ENCODE data around the gene LMF1.

The LMF1 gene

GRCh38 chr16:929227-930073 is 41.3 kb downstream of the LMF1 start:
- no peak for DNase-seq (ENCODE audit: low read depth in 2 of 2)

GRCh38 chr16:928526-928925 is 42.3 kb downstream of the LMF1 start:
- no peak for DNase-seq (ENCODE audit: low read depth in 2 of 2)

DNA sequence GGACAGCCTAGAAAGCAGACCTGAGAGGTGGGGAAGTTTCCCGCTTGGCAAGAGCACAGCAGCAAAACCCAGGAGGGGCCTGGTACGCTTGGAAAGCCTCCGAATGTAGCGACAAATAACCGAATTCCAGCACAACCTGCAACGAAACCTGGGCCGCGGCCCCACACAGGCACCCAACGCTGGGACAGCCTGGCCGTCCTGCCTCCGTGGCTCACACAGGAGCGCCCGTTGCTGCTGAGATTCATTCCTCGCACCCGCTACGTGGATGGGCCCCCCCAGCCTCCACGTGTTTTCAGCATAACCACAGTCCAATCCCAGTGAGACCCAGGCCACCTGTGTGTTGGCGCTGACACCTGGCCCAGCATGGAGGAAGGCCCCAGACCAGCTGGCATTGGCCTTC is 42.9 kb downstream of the LMF1 start:
- DNase-seq (ENCODE audit: low read depth in 2 of 2) = no peak

- no peak for DNase-seq (ENCODE audit: low read depth in 2 of 2)
These were observed 43.4 kb downstream of the LMF1 start for GRCh38 chr16:927406-927805.

DNA sequence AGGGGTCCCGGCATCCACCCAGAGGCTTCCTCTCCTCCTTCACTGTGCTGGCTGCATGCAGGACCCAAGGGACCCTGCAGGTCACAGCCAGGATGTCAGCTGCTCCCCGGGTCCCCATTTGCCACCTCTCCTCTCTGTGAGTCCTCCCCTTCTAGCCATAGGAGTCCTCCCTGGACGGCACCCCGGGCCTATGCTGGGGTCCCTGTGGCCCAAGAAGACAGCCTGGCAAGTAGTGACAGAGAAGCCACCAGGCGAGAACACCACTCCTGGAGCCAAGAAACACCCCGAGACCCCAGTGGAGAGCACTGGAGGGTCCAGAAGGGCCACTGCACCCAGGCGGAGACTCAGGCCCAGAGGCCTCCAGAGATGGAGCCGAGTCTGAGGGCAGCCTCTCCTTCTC is 44.1 kb downstream of the LMF1 start:
- DNase-seq (ENCODE audit: low read depth in 2 of 2) = no peak

- DNase-seq (ENCODE audit: low read depth in 2 of 2) = no peak
These were observed 46.0 kb downstream of the LMF1 start for GRCh38 chr16:924806-925205.

GRCh38 chr16:924063-924462 is 46.7 kb downstream of the LMF1 start:
- DNase-seq (ENCODE audit: low read depth in 2 of 2) = no peak

DNA sequence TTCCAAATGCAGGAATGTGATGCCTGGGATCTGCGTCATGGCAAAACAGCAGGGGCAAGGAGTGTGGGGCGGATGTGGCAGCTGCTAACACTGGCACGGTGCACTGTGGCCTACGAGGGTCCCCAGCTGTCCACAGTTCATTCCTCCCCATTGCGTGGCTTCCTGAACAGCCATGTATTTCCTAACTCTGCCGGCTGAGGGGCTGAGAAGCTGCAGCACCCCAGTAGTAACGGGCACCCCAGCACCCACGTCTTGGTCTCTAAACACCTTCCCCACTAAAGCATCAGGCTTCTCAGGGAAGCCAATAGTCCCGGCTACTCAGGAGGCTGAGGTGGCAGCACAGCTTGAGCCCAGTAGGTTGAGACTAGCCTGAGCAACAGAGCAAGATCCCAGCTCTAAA is 47.6 kb downstream of the LMF1 start:
- DNase-seq (ENCODE audit: low read depth in 2 of 2) = no peak

- no peak for DNase-seq (ENCODE audit: low read depth in 2 of 2)
These were observed 48.7 kb downstream of the LMF1 start for GRCh38 chr16:922051-922450.

- DNase-seq (ENCODE audit: low read depth in 2 of 2) = no peak
These were observed 49.4 kb downstream of the LMF1 start for GRCh38 chr16:921321-921905.

GRCh38 chr16:920717-921116 is 50.1 kb downstream of the LMF1 start:
- DNase-seq (ENCODE audit: low read depth in 2 of 2) = no peak

- no peak for DNase-seq (ENCODE audit: low read depth in 2 of 2)
These were observed 50.6 kb downstream of the LMF1 start for GRCh38 chr16:920051-920681.

GRCh38 chr16:919658-920050 is 51.1 kb downstream of the LMF1 start:
- no peak for DNase-seq (ENCODE audit: low read depth in 2 of 2)

DNA sequence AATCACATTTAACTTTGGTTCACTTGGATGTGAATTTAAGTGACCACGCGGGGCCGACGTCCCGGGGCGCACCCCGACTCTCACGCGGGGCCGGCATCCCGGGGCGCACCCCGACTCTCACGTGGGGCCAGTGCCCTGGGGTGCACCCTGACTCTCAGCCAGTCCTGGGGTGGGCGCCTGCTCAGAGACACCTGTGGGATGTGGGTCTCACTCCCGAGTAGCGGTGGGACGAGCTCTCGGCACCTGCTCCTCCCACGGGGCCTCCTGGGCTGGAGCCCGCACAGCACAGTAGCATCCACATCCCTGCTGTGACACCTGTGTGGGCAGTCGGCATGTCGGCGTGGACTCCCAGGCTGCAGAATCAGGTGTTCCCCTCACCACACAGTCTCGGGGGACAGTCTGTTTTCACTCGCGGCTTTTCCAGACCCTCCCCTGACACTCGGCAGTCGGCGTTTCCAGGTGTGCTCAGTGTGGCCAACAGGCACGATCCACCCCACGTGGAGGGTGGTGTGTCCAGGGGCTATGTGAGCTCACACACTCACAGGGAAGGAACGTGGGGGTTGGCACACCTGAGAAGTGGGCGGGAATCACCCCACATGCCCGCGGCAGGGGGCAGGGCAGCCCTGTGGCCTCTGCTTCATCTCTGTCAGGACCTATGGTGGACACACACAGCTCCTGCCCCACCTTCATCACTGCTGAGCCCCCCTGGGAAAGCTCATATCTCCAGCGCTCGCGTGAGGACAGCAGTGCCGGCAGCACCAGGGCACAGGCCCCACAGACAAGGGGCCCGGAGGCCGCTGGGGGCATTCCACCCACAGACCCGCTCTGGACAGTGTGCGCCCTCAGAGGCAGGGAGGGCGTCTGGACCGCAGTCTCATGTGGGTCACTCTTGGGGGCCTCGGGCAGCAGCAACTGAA is 51.8 kb downstream of the LMF1 start:
- DNase-seq (ENCODE audit: low read depth in 2 of 2) = no peak

DNA sequence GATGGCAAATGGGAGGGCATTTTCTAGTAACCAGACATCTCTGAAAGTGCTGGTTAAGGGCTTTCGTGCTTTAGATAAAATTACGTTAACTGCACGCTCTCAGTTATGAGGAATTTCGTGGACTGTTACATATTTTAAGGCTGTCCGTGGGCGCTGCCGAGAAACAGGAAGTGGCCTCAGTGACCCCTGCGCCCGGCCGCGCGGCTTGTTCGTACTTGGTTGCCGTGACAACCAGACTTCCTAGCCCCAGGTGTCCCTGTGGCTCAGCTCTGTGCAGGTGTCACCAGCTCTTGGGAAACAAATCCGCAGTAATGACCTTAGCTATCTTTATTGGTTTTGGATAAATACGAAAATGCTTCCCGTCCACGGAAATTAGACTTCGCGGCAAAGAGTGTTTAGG is 52.7 kb downstream of the LMF1 start:
- DNase-seq (ENCODE audit: low read depth in 2 of 2) = no peak

DNA sequence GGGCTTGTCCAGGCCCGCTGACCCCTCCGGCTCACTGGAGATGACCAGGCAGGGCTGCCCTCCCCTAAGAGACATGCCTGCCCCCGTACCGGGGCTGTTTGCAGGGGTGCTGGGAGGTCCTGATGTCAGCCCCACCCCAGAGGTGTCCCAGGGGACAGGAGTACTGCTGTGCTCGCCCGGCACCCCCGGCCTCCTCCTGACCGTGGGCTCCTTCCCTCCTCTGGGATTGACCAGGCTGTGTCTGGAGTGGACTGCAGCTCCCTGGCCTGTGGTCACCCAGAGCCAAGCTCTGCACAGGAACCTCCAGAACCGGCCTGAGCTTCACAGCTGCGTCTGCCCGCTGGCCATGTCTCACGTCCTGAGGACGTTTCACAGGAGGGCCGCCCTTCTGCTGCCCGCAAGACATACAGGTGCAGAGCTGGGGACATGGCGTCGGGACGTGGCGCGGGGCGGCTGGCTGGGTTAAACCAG is 53.2 kb downstream of the LMF1 start:
- DNase-seq (ENCODE audit: low read depth in 2 of 2) = no peak

GRCh38 chr16:916035-916799 is 54.6 kb downstream of the LMF1 start:
- DNase-seq (ENCODE audit: low read depth in 2 of 2) = no peak

DNA sequence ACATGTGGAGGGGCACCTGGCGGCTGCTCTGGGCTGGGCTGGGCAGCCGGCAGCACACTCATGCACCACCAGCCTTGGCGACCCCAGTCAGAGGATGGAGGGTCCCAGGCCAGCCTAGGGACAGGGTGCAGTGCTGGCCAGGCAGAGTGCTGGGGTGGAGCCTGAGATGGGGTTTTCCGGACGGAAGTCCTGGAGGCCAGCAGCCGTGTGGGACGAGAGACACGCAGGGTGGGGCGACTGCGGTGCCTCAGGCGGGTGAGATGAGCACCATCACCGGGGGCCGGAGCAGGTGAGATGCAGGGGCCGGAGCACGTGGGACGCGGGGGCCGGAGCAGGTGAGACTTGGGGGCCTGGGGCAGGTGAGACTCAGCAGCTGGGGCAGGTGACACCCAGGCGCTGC is 55.2 kb downstream of the LMF1 start:
- no peak for DNase-seq (ENCODE audit: low read depth in 2 of 2)

DNA sequence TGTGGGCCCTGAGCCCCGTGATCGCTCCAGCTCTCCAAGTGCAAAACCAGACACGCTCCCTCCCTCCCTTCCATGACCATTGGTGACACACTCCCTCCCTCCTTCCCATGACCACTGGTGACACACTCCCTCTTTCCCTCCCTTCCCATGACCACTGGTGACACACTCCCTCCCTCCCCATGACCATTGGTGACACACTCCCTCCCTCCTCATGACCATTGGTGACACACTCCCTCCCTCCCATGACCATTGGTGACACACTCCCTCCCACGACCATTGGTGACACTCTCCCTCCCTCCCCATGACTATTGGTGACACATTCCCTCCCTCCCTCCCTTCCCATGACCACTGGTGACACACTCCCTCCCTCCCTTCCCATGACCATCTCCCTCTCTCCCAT is 56.3 kb downstream of the LMF1 start:
- DNase-seq (ENCODE audit: low read depth in 2 of 2) = no peak

- no peak for DNase-seq (ENCODE audit: low read depth in 2 of 2)
These were observed 56.9 kb downstream of the LMF1 start for GRCh38 chr16:913817-914439.

Data from stimulated activated CD8-positive, alpha-beta memory T cell treated with anti-CD3 and anti-CD28 coated beads, Interleukin-7, amount 100 ng/mL, for 1 hour (primary cell).